Right lobe of liver (tissue), 4 donors: ENCODE results near the gene PDSS2.

Experiments used
- CTCF ChIP-seq, 4 donors: fragments of 200-600 bp in 3 of 4; fragments of 450-650 bp in 1 of 4; IDR thresholded peaks; one replicate each; pipeline versions ENCODE4 v1.5.1 to v1.8.0; 2016 to 2022; ENCODE audit warnings: antibody characterized with exemption in 4 of 4, mild to moderate bottlenecking in 2 of 4
- POLR2A ChIP-seq: fragments of 450-650 bp; IDR thresholded peaks from one replicate; pipeline ENCODE4 v1.6.1; 2017; ENCODE audit warnings: antibody characterized with exemption, mild to moderate bottlenecking
- donor health status: DM: no; HTN: no; CAD: no.
- donor health status: DM: no; HTN: no; CAD: no.
- donor health status: DM: no; HTN: yes; CAD: no.

GRCh38 chr6:107490566-107491137 is 31.3 kb upstream of the PDSS2 start:
- TF ChIP-seq CTCF (IDR thresholded peaks at IDR 0.05), result no peak
- TF ChIP-seq POLR2A, result no peak
